SK-N-SH treated with all-trans-retinoic acid at 6 μM for 48 hours (cell line): ENCODE measurements around the gene RPS19BP1.

Experiments used
- PATZ1 ChIP-seq: fragments of 250-450 bp; sonication (Bioruptor Pico); IDR thresholded peaks from 2 replicates; pipeline ENCODE4 v1.8.0; 2020; ENCODE audit warnings: mild to moderate bottlenecking, moderate library complexity, borderline replicate concordance
- ZFP3 ChIP-seq: fragments of 250-450 bp; sonication (Bioruptor Pico); IDR thresholded peaks from 2 replicates; pipeline ENCODE4 v1.5.0; 2020; ENCODE audit warnings: mild to moderate bottlenecking, moderate library complexity
- ZNF8 ChIP-seq: fragments of 450-650 bp; formaldehyde crosslinking; IDR thresholded peaks from 2 replicates; pipeline ENCODE4 v1.5.0; 2020; ENCODE audit warnings: mild to moderate bottlenecking, moderate library complexity

DNA sequence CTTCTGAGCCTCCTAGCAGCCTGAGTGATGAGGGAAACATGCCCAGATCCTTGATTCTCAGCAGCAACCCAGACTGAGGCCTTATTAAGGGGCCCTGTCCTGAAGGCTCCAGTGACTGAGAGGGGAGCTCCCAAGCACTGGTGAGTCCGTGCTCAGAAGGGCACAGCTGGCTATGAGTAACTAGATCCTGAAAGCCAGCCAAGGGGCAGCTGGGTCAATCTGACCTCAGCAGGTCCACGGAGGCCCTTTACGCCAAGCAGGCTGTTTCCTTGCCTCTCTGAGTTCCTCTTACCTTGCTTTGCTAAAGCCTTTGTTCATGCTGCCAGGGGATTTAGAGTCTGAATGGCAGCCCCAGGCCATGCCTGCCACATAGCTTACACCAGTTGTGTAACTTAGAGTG lies 49.8 kb downstream of the RPS19BP1 start:
- TF ChIP-seq ZFP3 (CRISPR knock-in tag), result no peak
- no peak for TF ChIP-seq PATZ1 (CRISPR knock-in tag)
- TF ChIP-seq ZNF8 (CRISPR knock-in tag), result no peak
